Fibroblast of upper back skin (primary cell): ENCODE data around the gene ENTPD5.
"Not testable (repeated sequence)": the region's sequence is repeated elsewhere in the genome, so short reads cannot be mapped to it uniquely, and the experiment has no call there.

Source experiments
- DNase-seq: peaks from one replicate; pipeline ENCODE4 v3.0.0-alpha.2; 2013

ENTPD5 gene

GRCh38 chr14:73942180-73942579 is 76.9 kb downstream of the ENTPD5 start:
- no peak for DNase-seq

GRCh38 chr14:73937012-73937411 is 82.1 kb downstream of the ENTPD5 start:
- DNase-seq: no peak

GRCh38 chr14:73936548-73936947 is 82.5 kb downstream of the ENTPD5 start:
- DNase-seq: no peak

GRCh38 chr14:73935666-73936065 is 83.4 kb downstream of the ENTPD5 start:
- no peak for DNase-seq

GRCh38 chr14:73924337-73924736 is 94.8 kb downstream of the ENTPD5 start:
- DNase-seq: no peak

GRCh38 chr14:73919457-73919856 is 99.6 kb downstream of the ENTPD5 start:
- not testable (repeated sequence) for DNase-seq

- DNase-seq: no peak
These were observed 102.8 kb downstream of the ENTPD5 start for GRCh38 chr14:73916324-73916723.

GRCh38 chr14:73913256-73913655 is 105.8 kb downstream of the ENTPD5 start:
- no peak for DNase-seq

GRCh38 chr14:73909681-73910080 is 109.4 kb downstream of the ENTPD5 start:
- no peak for DNase-seq
